Breast epithelium (tissue), 3 donors: ENCODE measurements around the gene SRSF8.

Source experiments
- CTCF ChIP-seq, 3 donors: fragments of 450-650 bp; IDR thresholded peaks; one replicate each; pipeline ENCODE4 v1.5.1; 2016 to 2017; ENCODE audit warnings: antibody characterized with exemption in 3 of 3, mild to moderate bottlenecking in 3 of 3, moderate library complexity in 3 of 3
- POLR2AphosphoS5 ChIP-seq, 3 donors: sonication (generic); formaldehyde crosslinking; IDR thresholded peaks; one replicate each; pipeline ENCODE4 v1.6.1; 2017; ENCODE audit warnings: antibody characterized with exemption in 3 of 3

- TF ChIP-seq CTCF (IDR thresholded peaks at IDR 0.05) (no peak), POLR2AphosphoS5 (IDR thresholded peaks at IDR 0.05) (no peak)
Measured at GRCh38 chr11:95033051-95033450, 33.7 kb upstream of the SRSF8 start.
